GM21737 (cell line): ENCODE measurements around the gene RPL18A.

ENCODE experiments used
- ATAC-seq: cut with Tn5 transposase; IDR thresholded peaks from one replicate; pipeline ENCODE4 v1.9.1; 2021; ENCODE audit warnings: mild to moderate bottlenecking, moderate library complexity; ENCODE audit not compliant: unreplicated experiment

Gene RPL18A

GRCh38 chr19:17859533-17860330 lies at the start of gene RPL18A:
Gene RPL18A (plus strand): TSS chr19:17859910. CDS start chr19:17859957, 47 bp downstream.
- ATAC-seq: peak; percentile 90

DNA sequence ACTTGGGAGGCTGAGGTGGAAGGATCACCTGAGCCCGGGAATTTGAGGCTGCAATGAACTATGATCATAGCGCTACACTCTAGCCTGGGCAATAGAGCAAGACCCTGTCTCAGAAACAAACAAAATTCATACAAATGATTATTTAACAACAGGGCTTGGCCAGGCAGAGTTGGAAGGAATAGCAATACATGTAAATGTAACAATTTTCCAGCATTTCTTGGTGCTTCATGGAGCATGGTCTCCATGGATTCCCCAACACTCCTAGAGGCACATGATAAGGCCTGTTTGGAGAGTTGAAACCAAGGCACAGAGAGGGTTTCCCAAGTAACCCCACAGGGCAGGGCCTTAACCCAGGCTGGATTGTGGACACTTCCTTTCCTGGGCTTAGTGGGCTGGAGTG lies 48.6 kb upstream of the RPL18A start:
- no peak for ATAC-seq

GRCh38 chr19:17811681-17812080 lies 48.0 kb upstream of the RPL18A start:
- ATAC-seq: no peak

DNA sequence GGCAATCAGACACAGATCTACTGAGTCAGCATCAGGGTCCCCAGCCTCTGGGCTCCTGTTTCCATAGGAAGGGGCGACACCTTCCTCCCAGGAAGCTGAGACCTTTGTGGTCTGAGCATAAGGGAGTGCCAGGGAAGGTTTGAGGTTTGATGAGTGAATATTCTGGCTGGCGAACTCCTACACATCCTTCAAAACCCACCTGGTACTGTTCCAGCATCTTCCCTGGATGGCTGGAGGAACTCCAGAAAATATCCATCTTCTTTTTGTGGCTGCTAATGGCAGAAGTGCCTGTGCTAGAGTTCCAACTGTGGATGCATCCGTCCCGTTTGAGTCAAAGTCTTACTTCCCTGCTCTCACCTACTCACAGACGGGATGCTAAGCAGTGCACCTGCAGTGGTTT lies 47.6 kb upstream of the RPL18A start:
- ATAC-seq: no peak

DNA sequence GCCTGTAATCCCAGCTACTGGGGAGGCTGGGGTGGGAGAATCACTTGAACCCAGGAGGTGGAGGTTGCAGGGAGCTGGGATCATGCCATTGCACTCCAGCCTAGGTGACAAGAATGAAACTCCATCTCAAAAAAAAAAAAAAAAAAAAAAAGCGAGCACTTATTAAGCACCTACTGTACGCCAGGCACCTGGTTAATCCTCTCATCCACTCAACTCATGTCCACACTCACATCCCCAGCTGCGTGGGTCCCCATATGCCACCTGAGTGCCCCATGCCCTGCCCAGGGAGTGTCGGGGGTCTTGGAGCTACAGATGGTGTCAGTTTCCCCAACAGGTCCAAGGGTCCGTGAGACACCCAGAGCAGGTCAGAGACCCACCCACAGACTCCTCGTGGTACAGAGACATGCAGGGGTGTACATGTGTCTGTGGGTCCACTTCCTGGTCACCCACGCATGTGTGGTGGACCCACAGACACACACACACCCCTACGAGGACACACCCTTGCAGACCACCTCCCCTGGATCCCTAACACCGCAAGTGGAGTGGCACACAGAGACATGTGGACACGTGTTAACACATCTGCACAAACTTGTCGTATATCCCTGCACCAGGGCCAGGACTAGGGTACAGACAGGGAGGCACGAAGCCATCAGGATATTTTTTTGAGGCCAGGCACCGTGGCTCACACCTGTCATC lies 41.9 kb upstream of the RPL18A start:
- no peak for ATAC-seq

- ATAC-seq: no peak
Measured at GRCh38 chr19:17821190-17821589, 38.5 kb upstream of the RPL18A start, which contains the start of gene INSL3. Gene INSL3 (minus strand): TSS chr19:17821519. CDS start chr19:17821506, 13 bp downstream.

DNA sequence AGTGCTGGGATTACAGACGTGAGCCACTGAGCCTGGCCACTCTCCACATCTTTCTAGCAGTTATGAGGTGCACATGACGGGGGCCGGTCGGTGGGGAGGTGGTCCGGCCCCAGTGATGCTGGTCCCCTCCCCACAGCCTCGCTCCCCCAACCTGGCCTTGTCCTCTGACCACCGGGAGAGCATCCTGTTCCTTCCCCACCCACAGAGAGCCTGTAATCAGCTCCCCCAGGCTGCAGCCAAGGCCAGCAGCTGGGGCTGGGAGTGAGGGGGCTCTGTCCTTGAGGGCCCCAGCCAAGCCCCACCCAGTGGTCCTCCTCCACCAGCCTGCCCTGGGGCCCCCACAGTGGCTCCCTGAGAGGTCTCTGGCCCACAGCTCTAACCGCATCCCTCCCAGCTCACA lies 35.4 kb upstream of the RPL18A start:
- no peak for ATAC-seq

GRCh38 chr19:17826508-17827056 lies 33.1 kb upstream of the RPL18A start:
- ATAC-seq: no peak

- ATAC-seq: no peak
Measured at GRCh38 chr19:17829855-17830566, 29.7 kb upstream of the RPL18A start.

DNA sequence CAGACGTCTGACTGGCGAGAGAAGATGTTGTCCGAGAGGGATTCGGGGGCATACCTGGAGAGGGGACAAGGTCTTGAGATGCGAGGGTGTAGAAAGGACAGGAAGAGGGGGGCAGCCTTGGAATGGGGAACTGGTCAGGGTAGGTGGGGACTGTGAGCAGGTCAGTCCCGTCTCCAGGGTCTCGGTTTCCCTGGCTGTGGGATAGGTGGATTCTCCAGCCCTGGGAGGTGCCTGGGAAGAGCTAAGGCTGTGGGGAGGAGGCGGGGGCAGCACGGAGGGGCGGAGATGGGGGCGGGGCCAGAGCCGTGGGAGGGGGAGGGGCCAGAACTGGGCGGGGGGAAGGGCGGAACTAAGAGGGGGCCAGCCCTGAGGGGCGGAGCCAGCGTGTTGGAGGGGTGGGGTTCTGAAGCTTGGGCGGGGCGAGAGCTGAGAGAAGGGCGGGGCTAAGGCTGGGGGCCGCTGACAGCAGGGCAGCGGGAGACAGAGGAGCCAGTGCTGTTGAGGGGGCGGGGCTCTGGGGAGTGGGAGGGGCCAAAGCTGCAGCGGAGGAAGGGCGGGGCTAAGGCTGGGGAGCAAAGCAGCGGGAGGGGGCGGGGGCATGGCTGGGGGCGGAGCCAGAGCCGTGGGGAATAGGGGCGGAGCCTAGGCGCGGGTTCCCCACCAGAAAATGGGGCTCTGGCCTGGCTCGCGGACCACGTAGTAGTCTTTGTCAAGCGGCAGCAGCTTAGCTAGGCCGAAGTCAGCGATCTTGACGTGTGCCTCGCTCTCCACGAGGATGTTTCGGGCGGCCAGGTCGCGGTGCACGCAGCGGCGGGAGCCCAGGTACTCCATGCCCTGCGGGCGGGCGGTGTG lies 28.9 kb upstream of the RPL18A start:
- ATAC-seq: no peak

DNA sequence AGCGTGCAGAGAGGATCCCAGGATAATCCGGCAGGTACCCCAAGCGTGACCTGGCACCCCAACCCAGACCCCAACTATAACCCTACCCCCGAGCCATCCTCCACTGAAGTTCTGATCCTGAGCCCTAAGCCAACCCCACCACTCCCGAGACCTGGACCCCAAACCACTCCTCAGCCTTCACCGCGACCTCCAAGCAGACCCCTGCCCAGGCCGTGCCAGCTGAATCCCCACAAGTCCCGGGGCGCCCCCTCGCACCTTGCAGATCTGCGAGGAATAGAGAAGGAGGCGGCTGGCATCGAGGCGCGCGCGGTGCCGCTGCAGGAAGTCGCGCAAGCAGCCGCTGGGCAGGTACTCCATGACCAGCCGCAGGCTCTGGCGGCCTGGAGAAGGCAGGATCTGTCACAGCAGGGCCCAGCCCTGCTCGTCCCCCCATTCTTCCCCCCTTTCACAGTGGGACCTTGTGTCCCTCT lies 28.3 kb upstream of the RPL18A start:
- no peak for ATAC-seq

DNA sequence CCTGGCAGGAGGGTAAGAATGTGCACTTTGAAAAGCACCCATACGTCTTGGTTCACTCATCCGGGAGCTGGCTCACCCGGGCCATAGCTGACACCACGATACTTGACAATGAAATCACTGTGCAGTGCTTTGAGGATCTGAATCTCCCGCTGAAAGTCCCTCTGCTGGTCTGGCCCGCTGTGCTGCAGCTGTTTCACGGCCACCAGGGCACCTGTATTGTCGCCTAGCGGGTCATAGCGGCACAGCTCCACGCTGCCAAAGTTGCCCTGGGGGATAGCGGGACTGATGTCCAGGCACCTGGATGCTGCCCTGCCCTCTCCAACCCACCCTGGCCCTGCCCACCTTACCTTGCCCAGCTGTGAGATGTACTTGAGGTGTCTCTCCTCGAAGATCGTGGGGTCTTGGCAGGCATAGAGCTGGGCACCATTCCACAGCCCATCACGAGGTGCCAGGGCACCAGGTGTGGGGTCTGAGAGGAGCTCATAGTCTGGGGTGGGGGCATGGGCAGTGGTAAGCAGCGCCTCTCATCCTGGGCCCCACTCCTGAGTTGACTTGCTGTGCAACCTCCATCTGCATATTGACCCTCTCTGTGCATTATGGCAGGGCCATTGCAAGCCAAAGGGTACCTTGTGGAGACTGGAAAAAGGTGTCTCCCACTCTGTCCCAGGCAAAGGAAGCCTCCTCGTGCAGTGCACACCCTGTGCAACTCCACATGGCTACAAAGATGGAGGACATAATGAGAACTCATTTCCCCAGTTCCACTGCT lies 27.1 kb upstream of the RPL18A start:
- ATAC-seq: no peak

DNA sequence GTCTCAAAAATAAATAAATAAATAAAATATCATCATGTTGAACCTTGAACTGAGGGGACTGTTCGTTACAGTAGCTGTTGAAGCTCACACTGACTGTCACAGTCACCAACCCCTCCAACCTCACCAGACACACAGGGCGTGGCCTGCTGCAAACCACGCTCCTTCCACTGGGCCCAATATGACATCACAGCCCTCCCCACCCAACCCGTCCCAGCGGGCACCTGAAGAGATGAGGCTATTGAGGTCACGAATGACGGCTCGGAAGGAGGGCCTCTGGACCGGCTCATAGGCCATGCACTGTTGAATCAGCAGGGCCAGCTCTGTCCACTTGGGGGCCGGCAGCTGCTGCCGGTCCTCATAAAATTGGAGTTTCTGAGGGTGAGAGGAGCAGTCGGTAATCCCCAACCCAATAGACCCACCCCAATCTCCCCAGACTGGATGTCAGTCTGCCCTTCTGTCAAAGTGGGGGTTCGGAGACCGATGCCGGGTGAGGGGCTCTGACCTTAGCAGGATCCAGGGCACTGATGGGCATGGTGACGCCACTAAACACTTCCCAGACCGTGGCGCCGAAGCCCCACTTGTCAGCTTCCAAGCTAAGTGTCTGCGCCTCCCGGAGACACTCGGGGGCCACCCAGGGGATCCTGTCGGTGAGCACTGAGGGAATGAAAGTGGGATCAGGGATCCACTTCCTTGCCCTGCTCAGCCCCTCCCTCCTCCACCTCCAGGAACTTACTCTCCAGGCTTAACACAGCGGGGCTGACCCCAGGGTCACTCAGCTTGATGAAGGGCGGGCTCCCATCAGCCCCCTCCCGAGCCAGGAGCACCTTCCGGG lies 25.1 kb upstream of the RPL18A start:
- no peak for ATAC-seq

DNA sequence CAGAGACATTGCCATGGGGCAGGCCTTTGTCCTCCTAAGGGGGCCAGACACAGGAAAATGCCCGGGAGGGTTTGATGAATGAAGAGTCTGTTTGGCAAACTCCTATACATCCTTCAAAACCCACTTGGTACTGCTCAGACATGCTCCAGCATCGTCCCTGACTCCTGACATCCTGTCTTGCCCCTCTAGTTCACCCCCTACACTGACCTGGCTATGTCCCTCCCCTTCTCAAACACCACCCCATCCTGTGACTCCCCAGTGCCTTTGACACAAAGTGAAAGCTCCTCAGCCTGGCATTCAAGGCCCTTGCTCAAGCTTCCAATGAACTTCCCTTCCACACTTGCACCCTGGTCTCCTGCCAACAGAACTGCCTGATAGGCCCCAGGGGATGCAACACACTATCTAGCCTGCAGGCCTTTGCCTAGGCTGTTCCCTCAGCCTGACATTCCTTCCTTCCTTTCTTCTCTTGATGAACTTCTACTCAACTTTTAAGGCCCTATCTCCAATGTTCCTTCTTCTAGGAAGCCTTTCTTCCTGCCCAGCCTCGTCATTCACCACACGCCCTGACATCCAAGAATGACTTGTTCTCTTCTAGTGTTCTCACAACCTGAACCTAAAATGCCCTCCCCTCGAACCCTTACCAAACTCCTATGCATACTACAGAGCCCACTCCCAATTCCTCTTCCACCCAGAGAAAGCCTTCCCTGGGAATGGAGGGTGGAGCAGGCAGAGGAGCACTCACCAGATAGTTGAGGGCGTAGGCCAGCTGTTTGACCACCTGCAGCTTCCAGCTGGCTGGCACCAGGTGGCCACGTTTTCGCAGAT lies 24.3 kb upstream of the RPL18A start:
- no peak for ATAC-seq

- ATAC-seq: no peak
Measured at GRCh38 chr19:17836530-17836929, 23.2 kb upstream of the RPL18A start.

GRCh38 chr19:17837972-17838371 lies 21.7 kb upstream of the RPL18A start:
- no peak for ATAC-seq

DNA sequence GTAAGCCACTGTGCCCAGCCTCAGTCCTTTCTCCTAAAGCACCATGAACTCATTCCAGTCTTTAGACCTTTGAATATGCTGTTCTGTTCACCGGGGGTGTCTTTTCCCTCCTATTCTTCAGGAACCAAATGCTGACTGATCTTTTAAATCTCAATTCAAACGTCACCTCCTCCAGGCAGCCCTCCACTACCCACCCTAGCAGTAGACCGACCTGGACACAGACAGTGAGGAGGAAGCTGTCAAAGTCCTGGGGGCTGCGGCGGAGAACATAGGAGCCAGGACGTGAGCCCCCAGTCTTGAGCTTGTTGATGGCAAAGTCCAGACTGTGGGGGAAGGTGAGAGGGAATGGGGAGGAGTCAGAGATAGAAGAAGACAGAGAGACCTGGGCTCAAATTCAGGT lies 19.7 kb upstream of the RPL18A start:
- no peak for ATAC-seq

- no peak for ATAC-seq
Measured at GRCh38 chr19:17841371-17841809, 18.3 kb upstream of the RPL18A start.
